A549 (cell line): ENCODE results near the gene FGFR2.

Experiments used
- CBX8 ChIP-seq: fragments of 200-600 bp; sonication (generic); IDR thresholded peaks from 2 replicates; pipeline ENCODE4 v1.6.1; 2016
- CTCF ChIP-seq: fragments of >200 bp; sonication (Bioruptor Twin); formaldehyde crosslinking; IDR thresholded peaks from 3 replicates; pipeline ENCODE4 v1.5.1; 2016
- ELK1 ChIP-seq: fragments of 150-350 bp; IDR thresholded peaks from 2 replicates; pipeline ENCODE4 v1.6.1; 2014; ENCODE audit warnings: low read depth, mild to moderate bottlenecking, low read length
- HOXA7 ChIP-seq: fragments of 250-450 bp; sonication (Bioruptor Pico); IDR thresholded peaks from 2 replicates; pipeline ENCODE4 v1.5.0; 2020; ENCODE audit warnings: mild to moderate bottlenecking, moderate library complexity
- MAZ ChIP-seq: fragments of 150-350 bp; IDR thresholded peaks from 2 replicates; pipeline ENCODE4 v1.6.1; 2014; ENCODE audit warnings: antibody characterized with exemption, low read depth, low read length, borderline replicate concordance
- POLR2A ChIP-seq: IDR thresholded peaks from 2 replicates; pipeline ENCODE4 v1.6.1; 2012; ENCODE audit warnings: mild to moderate bottlenecking, low read length
- POLR2AphosphoS2 ChIP-seq: conservative IDR thresholded peaks from 2 replicates; pipeline ENCODE4 v1.6.1; 2012; ENCODE audit warnings: low read length, improper control_type of control experiment, inconsistent platforms
- RAD21 ChIP-seq, 2 experiments: fragments of >200 bp in 1 of 2; sonication (Bioruptor Twin) in 1 of 2; formaldehyde crosslinking in 1 of 2; IDR thresholded peaks in 1 of 2; conservative IDR thresholded peaks in 1 of 2; 2 replicates in 1 of 2; 3 replicates in 1 of 2; pipeline ENCODE4 v1.6.1; 2012 to 2018; ENCODE audit warnings: inconsistent platforms in 1 of 2
- SMC3 ChIP-seq: fragments of >200 bp; sonication (Bioruptor Twin); formaldehyde crosslinking; IDR thresholded peaks from 3 replicates; pipeline ENCODE4 v1.6.1; 2018; ENCODE audit warnings: inconsistent platforms

GRCh38 chr10:121566755-121567154 lies 31.5 kb downstream of the FGFR2 start:
- no peak for TF ChIP-seq POLR2AphosphoS2
- no peak for TF ChIP-seq POLR2A
- TF ChIP-seq ELK1: no peak
- no peak for TF ChIP-seq CTCF
- TF ChIP-seq RAD21 (conservative IDR thresholded peaks at IDR 0.05 in 1 of 2, IDR thresholded peaks at IDR 0.05 in 1 of 2): no peak
- TF ChIP-seq MAZ: no peak
- TF ChIP-seq SMC3: no peak
- TF ChIP-seq CBX8: no peak
- TF ChIP-seq HOXA7: no peak
